HG02852 (cell line): ENCODE data around the gene CACNA1E.

Experiments used
- ATAC-seq: cut with Tn5 transposase; IDR thresholded peaks from one replicate; pipeline ENCODE4 v1.9.1; 2021; ENCODE audit warnings: mild to moderate bottlenecking, moderate library complexity; ENCODE audit not compliant: unreplicated experiment

Gene CACNA1E

DNA sequence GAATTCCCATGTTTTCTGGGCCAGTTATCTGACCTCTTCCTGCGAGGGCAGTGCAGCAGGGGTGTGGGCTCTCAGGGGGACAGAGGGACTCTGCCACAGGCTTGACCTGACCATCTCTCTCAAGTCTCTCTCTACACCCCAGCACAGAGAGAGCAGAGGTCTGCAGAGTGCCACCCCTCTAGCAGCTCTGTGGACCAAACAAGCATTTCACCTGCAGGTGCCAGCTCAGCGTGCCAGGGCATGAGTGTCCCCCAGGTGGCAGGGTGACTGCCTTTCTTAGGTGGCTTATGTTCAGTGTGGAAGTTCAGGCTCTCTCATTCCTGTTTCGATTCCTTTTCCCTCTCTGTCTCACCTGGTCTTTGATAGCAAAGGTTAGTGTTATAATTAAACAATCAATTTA lies 191.3 kb downstream of the CACNA1E start:
- ATAC-seq: no peak

GRCh38 chr1:181675091-181675917 lies 192.0 kb downstream of the CACNA1E start:
- ATAC-seq: no peak

- ATAC-seq: no peak
Observed at GRCh38 chr1:181675918-181676190, 192.5 kb downstream of the CACNA1E start.

DNA sequence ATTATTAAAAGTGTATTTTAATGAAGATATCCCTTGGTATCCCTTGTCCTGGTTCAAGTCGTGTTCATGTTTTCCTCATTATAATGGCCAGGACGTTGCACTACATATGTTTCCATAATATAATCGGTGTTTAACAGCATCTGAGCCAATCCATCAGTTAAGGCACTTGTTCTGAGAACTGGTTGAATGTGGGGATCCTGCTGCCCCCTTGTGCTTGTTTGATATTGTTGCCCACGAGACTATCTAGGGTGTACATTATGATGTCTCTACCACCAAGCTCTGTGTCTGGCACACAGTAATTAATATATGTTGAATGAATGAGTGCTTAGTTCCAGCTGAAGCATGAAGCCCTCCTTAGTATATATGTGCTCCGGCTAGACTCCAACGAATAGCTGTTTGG lies 193.0 kb downstream of the CACNA1E start:
- peak; percentile 62 for ATAC-seq

DNA sequence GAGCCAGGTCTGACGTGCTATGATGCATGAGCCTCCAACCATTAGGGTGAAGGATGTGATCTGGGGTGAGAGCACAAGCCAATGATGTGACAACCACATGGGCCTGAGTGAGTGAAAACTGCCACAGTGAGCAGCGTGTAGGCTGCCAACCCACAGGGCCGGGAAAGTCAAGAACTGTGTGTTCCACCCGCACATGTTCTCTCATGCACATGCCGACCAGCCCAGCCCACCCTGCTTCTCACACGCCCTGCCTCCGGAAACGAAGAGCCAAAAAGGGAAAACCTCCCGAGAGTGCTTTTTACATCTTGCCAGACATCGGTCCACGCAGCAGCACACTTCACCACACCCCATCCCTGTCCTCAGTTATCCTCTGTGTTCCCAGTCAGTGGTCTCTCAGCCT lies 197.0 kb downstream of the CACNA1E start:
- no peak for ATAC-seq

GRCh38 chr1:181680871-181681270 lies 197.6 kb downstream of the CACNA1E start:
- no peak for ATAC-seq

GRCh38 chr1:181685211-181685610 lies 201.9 kb downstream of the CACNA1E start:
- ATAC-seq: no peak

GRCh38 chr1:181701891-181702290 lies 218.6 kb downstream of the CACNA1E start:
- ATAC-seq: no peak

DNA sequence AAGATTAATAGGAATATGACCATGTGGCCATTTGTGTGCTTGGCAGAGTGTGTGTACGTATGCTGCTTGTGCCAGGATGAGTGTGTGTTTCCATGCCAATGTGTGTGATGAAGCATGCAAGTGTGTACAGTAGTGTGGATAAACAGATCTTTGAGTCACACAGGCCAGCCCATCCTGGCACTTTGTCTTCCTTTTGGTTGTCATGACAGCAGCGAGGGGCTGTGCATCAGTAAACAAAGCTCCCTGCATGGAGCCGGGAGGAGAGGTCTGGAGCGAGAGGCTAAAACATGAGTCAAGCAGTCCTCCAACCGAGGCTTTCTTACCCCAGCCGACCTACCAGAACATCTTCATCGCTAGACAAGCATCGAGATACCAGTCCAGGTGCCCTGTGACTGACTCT lies 221.2 kb downstream of the CACNA1E start:
- ATAC-seq: no peak

DNA sequence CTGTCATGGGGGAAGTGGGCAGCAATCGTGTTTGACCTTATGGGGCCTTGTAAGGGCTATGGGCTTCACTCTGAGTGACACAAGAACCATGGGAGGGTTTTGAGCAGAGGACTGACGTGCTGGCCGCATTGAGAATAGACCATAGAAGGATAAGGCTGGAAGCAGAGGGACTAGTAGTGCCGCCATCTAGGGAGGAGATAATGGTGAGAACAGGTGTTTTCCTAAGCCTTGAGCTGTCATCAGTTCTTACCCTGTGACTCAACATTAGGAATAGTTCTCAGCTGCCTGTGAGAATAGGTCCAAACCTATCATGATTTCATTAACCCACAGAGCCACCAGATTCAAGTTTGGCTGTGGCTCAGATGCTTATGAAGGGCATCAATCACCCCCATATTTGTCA lies 228.5 kb downstream of the CACNA1E start:
- ATAC-seq: no peak

DNA sequence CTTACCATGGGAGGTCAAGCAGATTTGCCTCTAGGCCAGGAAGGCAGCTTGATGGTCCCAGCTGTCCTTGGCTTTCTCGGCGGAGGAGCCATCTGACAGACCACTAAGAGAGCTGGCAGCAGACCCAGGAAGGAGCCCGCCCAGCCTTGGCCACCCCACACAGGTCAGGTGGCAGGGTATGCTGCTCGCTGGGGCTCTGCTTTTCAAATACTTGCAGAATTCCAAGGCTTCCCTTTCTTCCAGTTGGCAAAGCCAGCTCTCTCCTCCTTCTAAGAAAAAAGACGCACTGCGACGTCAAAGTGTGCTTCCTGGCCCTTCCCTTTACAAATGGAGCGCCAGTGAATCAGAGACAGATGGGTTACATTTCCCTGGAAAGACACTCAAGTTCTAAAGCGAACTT lies 229.4 kb downstream of the CACNA1E start:
- no peak for ATAC-seq

- ATAC-seq: no peak
Observed at GRCh38 chr1:181714428-181714827, 231.1 kb downstream of the CACNA1E start.

- ATAC-seq: no peak
Observed at GRCh38 chr1:181718034-181718433, 234.7 kb downstream of the CACNA1E start.

DNA sequence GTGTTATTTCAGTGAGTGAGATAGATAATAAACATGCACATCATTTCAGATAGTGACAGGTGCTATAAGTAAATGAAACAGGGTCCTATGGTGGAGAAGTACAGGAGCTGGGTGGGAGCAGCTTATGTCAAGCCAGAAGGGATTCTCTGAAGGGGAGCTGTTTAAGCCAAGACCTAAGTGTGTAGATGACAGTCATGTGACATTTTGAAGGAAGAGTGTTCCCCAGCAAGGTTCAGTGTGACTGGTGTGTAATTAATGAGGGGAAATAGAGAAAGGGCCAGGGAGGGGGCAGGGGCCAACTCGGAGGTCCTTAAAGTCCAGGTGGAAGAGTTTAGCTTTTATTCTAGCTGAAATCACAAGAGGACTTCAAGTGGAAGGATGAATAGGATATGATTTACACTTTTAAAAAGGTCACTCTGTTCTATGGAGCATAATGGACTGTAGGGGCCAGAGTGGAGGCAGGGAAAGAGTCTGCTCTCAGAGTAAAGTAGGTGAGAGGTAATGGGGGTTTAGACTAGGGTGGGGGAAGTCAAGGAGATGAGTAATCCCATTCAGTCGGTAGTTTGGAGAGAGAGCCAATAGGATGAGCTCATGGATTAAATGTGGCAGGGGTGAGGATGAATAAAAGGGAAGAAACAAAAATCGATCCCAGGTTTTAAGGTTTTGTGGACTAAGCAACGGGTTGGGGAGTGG lies 243.1 kb downstream of the CACNA1E start:
- ATAC-seq: no peak

- ATAC-seq: no peak
Observed at GRCh38 chr1:181730606-181731005, 247.3 kb downstream of the CACNA1E start.

- ATAC-seq: no peak
Observed at GRCh38 chr1:181732218-181732990, 249.1 kb downstream of the CACNA1E start.

- ATAC-seq: no peak
Observed at GRCh38 chr1:181733486-181733885, 250.2 kb downstream of the CACNA1E start.

DNA sequence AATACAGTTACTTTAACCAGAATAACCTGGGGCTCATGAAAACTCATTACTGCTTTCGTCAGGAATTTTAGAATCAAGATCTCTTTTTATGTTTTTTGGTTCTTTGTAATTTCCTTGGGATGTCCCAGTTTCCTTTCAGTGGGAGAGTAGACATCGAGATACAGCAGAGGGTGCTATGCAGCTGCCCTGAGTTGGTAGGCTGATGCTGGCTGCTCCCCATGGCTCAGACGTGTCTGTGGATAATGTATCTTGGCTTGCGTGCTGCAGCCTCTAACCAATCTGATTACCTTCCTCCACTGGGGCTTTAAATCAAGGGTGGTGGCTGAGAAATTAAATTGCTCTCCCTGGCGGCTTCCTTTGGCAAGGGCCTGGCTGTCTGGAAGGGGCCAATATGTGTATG lies 253.7 kb downstream of the CACNA1E start:
- ATAC-seq: no peak

DNA sequence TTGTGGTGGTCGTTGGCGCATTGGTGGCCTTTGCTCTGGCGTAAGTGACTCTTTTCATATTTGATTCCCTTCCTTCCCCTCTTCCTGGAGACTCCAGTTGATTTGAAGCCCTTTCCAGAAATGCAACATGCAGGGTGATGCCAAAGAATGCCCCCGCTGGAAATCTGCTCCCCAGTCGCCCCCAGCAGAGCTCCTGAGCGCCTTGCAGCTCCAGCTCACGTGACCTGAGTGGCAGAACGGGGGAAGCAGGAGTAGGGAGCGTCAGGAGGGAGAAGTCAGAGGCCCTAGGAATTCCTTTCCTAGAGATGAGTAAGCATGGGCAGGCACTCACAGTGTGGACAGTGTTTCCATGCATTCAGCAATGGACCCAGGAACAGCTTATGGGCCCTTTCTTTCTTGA lies 255.9 kb downstream of the CACNA1E start:
- ATAC-seq: no peak

DNA sequence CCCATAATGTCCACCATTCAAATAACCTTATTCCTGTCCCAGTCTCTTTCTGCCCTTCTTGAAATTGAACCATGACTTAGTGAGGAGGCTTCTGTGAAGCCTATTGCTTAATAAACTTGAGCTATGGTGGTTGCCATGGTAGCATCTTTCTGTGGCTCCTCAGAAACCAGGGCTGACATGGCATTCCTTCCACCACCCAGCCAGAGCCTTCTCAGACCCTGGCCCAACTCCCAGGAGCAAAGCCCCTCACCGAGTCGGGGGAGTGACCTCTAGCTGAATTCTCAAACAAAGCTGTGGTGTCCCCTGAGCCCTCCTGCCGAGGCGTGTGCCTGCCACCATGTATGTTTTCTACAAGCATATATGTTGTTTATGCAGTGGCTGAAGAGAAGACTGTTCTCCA lies 259.1 kb downstream of the CACNA1E start:
- ATAC-seq: no peak

DNA sequence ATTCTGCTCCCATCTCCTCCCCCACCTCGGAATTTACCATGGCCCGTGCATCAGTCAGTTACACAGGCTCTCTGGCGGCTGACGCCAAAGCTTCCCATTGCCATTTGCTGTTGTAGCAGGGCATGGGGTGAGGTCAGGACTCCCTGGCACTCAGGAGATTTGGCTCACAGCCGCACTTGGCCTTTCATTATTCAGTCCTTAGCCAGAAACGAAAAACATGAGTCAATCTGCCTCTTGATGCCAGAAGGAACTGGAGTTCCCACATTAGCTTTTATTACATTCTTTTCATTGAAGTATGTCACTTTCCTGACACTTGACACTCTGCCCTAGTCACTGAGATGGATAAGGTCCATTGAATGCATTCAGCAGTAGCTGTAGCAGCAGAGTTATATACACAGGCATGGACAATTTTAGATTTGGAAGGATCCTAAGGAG lies 260.6 kb downstream of the CACNA1E start:
- ATAC-seq: no peak

- no peak for ATAC-seq
Observed at GRCh38 chr1:181746224-181746623, 262.9 kb downstream of the CACNA1E start.
